ENCODE measurements around the gene FARP2.

FARP2 gene

DNA sequence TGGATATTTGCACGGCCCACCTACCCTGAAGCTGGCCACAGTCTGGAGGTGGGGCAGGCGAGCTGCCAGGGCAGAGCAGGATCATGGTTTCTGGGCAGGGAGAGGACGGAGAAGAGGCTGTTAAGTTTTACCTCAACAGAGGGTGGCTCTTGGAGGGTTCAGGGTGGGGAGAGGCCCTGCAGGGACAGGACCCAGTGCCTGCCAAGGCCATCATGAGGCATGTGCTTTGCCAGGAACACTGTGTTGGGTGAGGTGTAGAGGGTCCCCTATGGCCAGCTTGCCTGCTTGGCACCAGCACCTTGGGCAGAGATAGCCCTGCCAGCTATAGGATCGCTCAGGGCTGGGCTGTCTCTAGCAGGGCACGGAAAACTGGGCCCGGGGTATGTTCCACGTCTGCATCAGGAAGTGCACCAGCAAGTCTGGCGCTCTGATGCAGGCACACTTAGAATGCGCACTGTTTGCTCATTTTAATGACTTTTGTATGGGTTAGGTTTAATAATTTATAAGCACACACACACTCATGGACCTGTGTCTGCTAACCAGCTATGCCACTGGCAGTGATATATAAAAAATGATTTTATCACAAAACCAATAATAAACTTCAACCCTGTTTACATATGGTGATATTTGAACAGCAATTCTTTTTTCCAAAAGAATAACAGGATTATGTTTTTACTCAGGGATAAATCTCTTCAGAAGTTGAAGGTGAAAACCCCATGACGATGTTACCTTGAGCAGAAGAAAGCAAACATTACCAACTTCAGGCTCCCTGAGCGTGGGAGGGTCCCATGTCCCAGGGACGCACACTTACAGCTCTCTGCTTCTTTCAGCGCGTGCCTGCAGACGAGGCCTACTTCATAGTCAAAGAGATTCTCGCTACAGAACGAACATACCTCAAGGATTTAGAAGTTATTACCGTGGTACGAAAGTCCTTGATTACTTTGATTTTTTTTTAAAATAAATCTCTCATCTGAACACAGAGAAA is 105.9 kb downstream of the FARP2 start:
- DNase-seq = no peak

GRCh38 chr2:241463276-241464135 is 107.4 kb downstream of the FARP2 start:
- no peak for DNase-seq

DNA sequence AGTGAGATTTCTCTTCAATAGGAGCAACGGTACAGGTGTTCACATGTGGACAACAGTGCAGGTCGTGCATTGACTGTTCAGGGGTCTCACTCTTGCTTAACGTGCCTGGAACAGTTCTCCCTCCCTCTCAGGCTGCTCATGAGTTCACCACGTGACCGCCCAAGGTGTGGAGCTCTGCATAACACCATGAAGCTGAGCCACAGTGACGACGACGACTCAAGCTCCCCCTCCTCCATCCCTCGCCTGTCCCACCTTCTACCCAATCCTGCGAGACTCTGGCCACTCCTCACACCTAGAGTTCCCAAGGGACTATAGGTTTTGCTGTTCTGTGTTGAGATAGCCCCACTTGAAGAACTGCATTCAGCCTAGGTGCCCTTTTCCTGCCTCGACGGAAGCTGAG is 109.5 kb downstream of the FARP2 start:
- no peak for DNase-seq

DNA sequence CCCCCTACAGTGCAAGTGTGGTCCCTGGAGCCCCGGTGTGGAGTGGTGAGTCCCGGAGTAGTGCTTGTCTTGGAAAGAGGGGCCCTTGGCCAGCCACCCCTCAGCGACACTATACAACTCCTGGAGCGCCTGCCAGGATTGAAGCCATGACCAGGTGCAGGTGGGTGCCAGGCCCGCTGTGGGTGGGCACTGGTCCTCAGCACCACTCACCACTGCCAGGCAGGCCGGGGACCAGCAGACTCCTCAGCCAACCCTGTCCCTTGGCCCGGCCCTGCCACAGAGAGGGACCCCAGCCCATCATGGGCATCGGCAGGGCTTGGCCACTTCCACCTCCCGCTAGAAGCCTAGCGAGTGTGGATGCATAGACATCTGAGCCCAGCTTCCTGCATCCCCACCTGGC is 110.1 kb downstream of the FARP2 start:
- DNase-seq = no peak

DNA sequence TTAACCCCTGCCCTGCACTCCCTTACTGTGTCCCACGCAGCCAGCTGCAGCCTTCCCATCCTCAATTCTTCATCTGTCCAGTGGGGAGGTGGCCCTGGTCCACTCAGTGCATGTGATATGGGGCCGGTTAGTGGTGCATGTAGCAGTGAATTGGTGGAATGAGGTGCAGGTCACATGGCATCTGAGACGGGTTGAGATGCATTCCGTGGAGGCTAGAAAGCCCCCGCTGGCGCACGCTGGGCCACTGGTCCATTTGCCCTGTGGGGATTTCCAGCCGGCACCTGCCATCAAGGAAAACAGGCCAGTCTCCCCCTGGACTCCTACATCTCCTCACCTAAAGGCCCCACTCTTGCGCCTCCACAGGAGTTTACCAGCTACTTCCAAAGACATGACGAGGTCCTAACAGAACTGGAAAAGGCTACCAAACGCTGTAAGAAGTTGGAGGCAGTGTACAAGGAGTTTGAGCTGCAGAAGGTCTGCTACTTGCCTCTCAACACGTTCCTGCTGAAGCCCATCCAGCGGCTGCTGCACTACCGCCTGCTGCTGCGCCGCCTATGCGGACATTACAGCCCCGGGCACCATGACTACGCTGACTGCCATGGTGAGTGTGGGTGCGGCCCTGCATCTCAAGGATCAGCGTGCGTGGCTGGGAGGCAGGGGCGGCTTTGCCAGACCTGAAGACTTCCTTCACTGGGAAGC is 111.8 kb downstream of the FARP2 start:
- no peak for DNase-seq

- no peak for DNase-seq
Measured at GRCh38 chr2:241468476-241468781, 112.3 kb downstream of the FARP2 start.

GRCh38 chr2:241469746-241470145 is 113.7 kb downstream of the FARP2 start:
- DNase-seq = no peak

GRCh38 chr2:241473399-241473798 is 117.3 kb downstream of the FARP2 start:
- DNase-seq = no peak

GRCh38 chr2:241475267-241475666 is 119.2 kb downstream of the FARP2 start:
- no peak for DNase-seq

GRCh38 chr2:241478166-241478565 is 122.1 kb downstream of the FARP2 start:
- no peak for DNase-seq

GRCh38 chr2:241479026-241479898 is 123.2 kb downstream of the FARP2 start:
- DNase-seq = no peak

DNA sequence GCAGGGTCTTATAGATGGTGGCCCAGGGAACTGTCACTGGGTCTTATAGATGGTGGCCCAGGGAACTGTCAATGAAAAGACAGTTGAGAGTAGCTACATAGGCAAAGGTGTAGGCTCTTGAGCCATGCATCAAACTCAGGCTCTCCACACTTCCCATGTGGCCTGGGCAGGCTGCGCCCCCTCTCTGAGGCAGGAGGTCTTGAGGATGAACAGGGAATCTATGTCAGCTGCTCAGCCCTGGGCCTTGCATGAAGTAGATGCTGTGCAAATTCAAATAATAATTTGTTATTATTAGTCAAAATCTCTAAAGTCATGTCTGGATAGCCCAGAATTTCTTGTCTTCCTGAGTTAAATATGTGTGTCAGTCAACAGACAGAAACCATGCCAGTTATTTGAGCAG is 125.6 kb downstream of the FARP2 start:
- DNase-seq = no peak

DNA sequence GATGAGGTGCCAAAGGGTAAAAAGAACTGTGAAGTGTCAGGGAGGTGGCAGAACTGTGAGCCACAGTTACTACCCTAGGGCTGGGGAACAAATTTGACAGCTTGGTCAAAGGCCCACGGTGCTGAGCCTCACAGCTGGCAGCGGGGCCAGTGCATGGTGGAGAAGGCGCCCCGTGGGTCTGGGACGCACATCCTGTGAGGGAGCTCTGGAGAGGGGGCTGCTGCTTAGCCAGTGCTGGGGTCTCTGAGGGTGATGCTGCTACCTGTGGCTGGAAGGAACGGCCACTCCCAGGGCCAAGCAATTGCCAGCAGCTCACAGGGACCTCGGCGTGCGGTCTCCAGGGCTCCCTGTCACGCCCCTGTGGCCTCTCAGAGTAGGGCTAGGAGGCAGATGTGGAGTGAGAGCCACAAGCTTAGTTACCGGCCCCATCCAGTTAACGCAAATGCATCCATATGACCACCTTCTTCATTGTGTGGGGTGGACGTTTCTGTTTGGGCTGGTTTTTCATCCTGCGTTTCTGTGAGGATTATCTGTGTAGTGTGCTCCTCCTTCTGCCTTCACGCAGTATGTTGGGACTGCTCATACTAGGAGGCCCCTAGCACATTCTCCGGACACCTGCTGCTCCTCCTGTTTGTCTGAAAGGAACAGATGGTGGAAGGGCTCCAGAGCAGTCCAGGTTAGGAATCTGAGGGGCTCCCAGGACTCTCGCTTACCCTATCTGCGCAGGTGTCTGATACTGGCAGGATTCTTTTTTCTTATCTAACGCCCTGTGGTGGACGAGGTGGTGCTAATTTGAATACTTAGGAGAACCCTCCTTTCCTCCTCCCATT is 126.3 kb downstream of the FARP2 start:
- DNase-seq = no peak

- no peak for DNase-seq
Measured at GRCh38 chr2:241483305-241483704, 127.2 kb downstream of the FARP2 start.

GRCh38 chr2:241485172-241485911 is 129.3 kb downstream of the FARP2 start:
- no peak for DNase-seq

DNA sequence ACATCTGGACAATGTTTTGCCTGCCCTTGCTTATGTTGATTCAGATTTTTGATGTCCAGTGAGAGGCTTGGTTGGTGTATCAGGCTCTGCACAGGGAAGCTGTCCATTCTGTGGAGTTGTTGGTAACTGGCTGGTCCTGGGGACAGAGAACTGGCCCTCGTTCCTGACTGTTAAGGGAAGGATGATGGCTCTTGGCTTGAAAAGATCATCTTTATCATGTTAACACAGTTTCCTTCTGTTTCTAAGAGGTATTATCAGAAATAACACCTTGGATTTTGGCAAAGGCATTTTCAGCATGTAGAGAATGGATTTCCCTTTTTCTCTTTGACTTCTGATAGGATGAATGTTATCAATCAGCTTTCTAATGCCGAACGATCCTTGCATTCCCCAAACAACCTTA is 133.0 kb downstream of the FARP2 start:
- no peak for DNase-seq

GRCh38 chr2:241489733-241490680 is 133.9 kb downstream of the FARP2 start:
- DNase-seq = no peak

DNA sequence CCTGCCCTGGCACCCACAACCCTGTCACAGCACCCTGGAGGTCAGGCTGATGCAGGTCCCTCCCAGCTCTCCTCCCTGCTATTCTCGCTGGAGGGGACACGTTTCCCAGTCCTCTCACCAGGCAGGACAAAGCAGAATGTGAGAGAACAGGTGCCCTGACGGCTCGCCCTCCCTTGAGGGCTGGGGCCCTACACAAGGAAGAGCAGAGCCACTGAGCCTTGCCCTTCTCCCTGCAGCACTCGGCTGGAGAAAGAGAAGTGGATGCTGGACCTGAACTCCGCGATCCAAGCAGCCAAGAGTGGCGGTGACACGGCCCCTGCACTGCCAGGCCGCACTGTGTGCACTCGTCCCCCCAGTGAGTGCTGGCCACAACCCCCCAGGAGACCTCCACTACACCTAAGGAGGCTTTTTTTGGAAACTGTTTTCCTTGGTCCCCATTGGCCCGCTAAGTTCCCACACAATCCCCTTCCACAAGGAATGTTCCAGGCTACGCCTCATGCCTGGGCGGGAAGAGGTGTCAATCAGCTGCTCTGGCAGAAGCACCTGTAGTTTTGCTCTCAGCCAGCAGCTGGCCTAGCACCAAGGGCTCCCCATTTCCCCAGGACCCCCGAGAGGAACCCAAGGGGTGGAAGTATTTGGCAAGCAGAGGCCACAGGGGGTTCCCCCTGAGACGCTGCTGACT is 134.9 kb downstream of the FARP2 start:
- DNase-seq = no peak

Measured in kidney glomerular epithelial cell (primary cell).